Measurements from ENCODE around the gene MOXD1.

Gene MOXD1

DNA sequence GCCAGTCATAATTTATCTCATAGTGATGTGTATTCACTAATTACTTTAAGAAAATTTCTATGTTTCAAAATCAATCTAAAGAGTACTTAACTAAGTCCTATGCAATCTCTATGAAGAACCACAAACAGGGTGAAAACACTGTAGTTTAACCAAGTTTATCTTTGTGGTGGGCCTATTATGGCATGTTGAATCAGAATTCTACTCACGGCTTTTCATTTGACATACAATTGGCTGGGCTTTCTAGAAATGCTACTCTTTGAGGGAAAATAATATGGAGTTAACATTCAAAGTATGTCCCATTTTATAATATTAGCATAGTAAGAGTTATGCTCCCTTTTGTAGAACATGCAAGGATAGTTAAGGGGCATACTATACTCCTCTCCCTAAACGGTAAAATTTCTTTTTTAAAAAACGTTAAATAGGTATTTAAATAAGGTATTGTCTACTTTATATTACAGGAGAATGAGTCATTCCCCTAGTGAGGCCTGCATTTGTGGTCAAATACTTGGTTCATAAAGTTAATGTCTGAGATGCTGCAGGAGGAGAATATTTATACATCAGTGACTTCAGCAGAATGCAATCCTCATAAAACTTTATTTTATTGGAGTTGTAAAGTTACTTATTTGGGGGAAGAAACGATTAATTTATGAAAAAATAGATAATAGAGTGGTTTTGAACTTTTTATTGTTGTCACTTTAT is 1.8 kb downstream of the MOXD1 start:
- DNase-seq (ENCODE audit: low spot score) (no peak), FAIRE-seq (no peak)

DNA sequence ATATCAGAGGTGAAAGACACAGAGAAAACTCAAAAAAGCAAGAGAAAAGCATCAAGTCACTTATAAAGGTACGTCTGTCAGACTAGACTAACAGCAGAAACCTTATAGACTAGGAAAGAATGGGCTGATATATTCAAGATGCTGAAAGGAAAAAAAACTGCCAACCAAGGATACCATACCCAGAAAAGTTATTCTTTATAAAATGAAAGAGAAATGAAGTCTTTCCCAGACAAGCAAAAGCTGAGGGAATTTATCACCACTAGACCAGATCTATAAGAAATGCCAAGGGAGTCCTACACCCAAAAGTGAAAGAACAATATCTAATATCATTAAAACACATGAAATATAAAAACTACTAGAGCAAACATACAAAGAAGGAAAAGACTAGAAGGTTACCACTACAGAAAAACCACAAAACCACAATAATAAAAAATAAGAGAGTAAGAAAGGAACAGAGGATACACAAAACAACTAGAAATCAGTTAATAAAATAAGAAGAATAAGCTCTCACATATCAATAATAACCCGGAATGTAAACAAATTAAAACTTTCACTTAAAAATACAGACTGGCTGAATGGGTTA is 6.2 kb downstream of the MOXD1 start:
- DNase-seq (ENCODE audit: low spot score) (no peak), FAIRE-seq (no peak)

DNA sequence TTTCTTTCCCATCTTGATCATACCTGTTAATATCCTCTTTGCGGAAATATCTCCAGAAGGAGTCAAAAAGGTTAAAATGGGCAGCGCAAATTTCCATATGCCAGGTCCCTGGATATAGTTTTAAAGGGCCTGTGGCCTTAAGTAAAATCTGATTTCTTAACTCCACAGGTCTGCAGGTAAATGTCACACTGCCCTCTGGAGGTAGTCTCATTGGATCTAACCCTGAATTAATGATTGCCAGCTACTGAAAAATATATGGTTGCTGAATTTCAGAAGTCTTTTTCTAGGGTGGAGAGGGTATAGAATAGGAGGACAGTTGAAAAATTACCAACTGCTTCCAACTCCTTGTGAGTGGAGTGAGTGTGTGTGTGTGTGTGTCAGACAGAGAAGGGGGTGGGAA is 8.5 kb downstream of the MOXD1 start:
- DNase-seq (ENCODE audit: low spot score): no peak
- FAIRE-seq: no peak

DNA sequence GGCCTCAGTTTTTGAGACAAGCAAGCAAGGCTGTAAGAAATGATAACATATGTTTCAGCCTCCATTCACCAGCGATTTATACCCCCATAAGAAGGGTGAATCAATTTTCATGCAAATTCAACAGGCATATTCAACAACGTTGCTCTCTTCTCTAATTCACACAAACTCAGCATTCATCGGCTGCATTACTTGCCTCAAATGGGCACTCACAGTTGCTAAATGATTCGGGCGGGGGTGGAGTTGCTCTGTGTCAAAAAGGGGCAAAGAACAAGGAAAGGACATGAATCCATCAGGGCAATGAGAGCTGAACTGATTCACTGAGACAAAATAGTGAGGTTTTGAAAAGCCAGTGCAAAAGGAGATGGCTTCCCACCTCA is 9.0 kb downstream of the MOXD1 start:
- DNase-seq (ENCODE audit: low spot score): no peak
- no peak for FAIRE-seq

DNA sequence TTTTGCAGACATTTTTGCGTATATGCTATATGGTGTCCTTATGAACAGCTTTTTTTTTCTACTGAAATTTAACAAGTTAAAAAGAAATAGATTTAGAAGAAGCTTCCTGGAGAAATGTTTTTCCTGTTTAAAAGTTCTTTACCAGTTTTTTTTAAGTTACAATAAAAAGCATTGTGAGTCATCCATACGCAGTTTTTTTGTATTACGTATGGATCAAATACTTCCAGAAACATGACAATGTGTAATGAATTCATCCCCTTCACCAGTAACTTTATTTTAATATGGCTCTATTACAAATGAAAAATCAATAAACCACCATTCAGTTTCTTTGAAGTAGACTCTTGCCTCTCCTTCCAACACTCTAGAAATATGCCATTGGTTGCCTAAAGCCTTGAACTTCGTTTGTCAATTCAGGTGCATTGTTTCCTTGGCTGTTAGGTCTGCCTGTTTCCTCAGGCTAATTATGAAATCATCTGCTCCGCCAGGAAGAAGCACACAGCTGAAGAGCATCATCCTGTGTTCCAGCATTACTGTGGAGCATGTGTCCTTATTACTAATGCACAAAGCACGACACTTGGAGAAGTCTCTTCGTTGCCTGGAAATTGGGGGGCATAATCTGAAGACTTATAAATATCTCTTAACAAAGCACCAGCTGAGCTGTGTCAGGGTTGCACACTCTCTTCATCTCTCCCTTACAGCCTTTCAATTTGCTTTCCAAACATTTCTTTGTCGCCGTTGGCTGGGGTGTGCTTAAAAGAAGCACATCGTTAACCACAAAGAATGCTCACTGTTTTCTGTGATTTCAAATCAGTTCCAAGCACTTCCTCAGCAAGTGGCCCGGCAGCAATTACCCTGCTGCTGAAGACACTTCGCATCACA is 9.6 kb downstream of the MOXD1 start:
- DNase-seq (ENCODE audit: low spot score) (no peak), FAIRE-seq (peak; percentile 13)

DNA sequence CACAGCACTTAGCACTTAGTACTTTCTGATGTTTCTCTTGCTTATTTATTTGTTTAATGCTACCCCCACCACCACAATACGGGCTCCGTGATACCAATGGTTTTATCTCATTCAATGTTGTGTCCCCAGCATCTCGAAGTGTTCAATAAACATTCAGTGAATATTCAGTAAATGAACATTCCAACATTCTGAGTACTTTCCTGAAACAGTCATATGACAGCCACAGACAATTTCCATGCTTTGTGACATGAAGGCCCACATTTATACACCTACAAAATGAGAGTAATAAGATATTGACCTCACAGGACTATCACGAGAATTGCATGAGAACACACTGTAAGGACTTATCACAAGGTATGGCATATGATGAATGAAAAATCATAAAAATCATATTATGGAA is 10.8 kb downstream of the MOXD1 start:
- no peak for FAIRE-seq
- no peak for DNase-seq (ENCODE audit: low spot score)

DNA sequence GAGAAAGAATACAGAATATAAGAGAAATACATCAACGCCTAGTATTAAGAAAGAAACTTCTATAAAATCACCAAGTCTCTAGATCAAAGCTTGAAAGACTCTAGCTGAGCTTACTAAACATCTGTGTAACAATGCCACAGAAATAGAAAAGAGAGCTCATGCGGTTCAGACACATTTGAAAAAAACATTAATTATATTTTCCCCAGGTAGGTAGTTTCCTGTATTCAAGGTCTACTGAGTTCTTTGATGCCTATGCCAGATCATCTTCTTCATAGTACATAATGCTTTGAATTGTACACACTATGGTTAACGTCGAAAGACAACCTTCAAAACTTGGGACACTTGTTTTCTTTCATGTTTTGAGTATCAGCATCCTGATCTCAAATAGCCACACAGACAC is 11.3 kb downstream of the MOXD1 start:
- DNase-seq (ENCODE audit: low spot score) (no peak), FAIRE-seq (no peak)

DNA sequence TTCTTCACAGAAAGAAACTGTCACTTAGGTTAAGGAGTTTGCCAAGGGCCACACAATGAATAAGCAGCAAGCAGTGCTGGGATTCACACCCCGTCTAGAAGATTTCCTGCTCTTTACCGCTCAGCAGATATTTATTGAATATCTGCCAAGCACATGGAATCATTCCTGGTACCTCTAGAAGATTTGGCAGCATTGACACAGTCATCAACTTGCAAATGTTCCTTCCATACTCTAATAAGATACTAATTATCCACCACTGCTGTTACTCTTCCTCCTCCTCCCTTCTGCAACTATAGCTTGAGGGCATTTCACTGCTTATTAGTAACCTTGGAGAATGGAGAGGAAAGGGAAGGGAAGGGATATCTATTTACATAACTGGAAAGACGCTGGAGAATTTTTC is 13.0 kb downstream of the MOXD1 start:
- DNase-seq (ENCODE audit: low spot score): no peak
- FAIRE-seq: no peak

DNA sequence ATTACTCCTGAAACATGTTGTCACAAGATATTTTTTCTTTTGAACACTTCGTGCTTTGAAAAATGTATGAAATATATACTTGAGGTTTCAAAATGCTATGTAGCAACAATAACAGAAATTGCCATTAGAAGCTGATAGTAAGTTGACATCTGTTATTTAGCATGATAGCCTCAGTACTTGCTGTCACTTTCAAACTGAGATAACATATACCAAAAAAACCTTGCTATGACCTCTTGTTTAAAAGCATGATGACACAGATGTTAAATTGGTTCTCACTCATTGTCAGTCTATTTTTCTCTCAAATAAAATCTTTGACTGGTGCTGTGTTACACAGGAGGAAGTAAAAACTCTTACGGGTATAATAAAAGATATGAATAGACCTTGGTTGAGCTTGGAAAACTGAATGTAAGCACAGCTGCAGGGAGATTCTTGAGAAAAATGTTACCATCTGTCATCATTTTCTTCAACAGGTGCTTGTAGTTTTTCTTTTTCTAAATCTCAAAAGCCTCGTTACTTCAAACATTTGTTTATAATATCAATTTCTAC is 18.6 kb downstream of the MOXD1 start:
- DNase-seq (ENCODE audit: low spot score): no peak
- no peak for FAIRE-seq

DNA sequence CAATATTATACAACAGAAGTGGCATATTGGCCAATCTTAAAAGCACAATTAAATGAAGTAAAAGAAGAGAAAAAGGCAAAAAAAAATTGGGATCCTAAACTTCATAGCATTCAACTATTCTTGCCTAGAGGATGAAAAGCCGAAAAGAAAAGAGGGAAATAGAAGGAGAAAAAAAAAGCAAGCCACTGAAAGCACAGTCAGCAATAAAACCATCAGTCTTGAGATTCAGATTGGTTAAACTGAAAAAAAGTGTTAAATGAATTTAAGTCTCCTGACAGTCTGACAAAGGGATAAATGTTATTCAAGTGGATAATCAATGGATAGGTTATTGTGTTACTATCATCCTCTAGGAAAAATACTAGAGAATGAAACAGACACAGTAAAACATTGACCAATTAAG is 19.9 kb downstream of the MOXD1 start:
- DNase-seq (ENCODE audit: low spot score) (no peak), FAIRE-seq (no peak)

DNA sequence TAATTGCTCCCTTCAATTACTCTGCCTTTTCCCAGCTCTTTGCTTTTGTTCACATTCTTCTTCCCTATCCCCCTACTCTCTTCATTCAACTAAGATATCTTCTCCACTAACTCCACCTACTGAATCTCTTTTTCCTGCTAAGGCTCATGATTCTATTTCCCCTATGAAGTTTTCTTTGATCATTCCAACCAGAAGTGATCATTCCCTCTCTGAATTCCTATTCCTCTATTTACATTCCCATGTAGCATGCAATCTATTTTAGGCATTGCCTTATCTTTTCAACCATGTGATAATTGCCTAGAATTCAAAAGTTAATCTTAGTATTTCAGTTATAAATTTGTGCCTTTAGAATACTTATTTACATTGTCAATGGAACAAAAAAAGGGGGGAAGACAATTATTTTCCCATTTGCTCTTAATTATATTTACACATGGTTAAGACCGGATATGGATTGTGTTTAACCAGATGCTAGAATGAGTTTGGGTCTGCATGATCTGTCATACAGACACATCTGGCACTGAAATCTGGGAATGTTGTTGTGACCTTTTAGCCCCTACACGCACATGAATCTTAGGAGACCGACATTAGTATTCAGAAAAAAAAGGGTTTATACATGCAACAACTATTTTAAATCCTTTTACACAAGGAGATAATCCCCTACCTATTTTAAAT is 20.8 kb downstream of the MOXD1 start:
- DNase-seq (ENCODE audit: low spot score) (no peak), FAIRE-seq (no peak)

DNA sequence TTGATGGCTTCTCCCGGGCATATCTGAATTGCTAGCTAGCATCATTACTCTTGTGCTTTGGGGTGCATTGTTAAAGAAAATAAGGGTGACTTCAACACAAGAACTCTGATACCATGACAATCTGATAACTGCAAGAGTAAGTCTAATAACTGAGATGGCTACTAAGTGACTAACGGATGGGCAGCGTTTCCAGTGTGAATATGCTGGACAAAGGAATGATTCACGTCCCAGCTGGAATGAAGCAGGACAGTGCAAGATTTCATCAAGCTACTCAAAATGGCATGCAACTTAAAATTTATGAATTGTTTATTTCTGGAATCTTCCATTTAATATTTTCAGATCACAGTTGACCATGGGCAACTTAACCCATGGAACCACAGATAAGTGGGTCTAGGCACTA is 31.7 kb downstream of the MOXD1 start:
- no peak for FAIRE-seq
- DNase-seq (ENCODE audit: low spot score): no peak

DNA sequence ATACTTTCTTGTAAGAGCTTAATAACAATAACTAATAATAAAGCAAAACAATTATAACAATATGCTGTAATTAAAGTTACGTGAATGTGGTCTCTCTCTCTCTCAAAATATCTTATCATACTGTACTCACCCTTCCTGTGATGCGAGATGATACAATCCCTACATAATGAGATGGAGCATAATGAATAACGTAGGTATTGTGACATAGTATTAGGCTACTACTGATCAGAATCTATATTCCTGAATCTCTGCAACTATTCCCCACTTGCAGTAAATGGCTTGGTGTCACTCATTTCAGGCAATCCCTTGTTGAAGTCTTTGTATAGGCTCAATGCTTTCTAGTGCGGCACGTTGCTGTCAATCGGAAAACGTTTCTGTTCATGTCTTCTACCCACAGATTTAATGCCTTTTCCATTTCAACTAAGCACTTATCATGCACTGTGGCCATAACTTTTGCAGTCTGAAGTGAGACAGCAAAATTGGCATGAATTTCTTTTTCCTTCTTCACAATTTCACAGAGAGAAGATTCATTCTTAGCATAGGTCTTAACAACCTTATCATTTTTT is 32.3 kb downstream of the MOXD1 start:
- no peak for FAIRE-seq
- no peak for DNase-seq (ENCODE audit: low spot score)

DNA sequence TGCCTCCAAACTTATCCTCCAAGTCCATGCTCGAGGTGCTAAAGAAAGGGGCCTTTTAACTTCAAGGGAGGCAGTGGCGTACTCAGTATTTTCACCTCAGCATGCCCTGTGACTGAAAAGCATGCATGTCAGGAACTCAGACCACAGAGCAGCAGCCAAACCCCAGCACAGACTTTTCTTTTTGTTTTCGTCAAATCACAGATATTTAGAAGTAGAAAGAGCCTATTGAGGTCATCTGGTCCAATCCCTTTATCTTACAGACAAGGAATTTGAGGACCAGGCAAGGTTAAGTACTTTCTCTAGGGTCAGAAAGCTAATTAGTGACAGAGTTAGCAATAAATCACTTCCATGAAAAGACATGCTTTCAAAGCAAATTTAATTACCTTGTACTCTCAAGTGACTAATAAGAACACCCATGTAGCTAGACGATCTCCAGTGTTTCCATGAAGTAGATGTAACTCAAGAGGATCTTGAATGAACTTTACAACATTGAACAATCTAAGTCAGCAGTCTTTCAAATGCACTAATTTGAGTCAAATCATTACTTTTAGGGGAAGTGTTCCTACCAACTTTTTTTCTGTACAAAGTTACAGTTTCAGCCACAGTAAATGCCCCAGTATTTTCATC is 35.9 kb downstream of the MOXD1 start:
- FAIRE-seq: no peak

DNA sequence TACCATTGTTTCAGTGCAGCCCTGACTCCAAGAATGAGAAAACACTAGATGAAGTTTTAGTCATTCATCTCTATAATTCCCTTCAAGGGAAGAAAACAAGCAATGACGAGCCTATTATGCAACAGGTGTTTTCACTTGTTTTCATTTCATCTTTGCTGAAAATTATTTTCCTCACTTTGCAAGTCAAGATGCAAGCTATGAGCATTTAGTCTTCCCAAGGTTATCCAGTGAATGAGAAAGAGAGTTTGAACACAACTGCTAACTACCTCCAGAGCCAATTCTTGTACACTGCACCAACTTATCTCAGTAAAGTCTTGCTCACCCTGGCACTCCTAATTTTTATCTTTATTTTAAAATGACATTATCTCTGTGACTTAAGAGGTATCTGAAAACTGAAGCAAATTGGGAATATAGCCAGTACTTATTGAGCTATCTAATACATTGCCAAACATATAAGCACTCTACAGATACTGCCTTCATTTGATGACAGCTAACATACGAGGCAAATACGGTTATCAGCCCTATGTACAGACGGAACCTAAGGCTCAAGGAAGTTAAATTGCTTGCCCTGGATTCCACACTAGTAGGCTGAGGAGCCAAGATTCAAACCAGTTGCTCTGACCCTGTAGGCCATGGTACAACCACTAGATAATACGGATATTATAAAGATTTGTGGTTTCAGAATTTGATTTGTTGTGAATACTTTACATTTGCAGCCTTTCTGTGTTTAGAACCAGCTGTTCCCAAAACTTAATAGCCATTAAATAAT is 36.8 kb downstream of the MOXD1 start:
- DNase-seq (ENCODE audit: low spot score) (no peak), FAIRE-seq (no peak)

More for the DNA sequence above, 35.9 kb downstream of the MOXD1 start:
- no peak for DNase-seq (ENCODE audit: low spot score)

DNA sequence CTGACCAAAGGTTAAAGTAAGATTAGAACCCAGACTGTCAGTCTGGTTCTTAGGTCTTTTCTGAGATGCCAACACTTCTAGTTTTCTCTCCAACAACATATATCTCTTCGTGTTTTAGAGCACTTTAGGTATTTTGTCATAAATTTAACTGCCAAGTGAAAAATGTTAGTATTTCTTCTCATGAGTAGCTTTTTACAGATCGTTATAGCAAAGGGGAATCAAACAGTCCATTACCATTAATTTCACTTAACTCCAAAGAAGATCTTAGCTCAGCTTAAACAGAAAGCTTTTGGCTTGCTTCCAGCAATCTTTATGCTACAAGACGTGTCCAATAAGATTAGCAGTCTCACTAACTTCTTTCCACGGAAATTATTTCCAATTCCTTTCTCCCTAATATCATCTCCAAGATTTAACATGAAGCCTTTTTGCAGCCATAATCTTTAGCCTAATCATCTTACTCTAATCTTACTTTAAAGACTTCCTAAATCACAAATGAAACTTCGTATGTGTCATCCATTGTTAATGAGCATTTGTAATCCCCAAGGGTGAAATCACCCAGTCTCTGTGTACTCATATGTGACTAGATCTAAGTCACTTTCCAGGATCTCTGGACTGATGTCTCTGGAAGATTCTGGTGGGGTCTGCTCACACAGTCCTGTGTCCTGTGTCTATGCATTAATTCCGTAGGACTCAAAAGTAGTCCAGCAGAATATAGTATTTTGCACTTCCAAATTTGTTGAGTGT is 38.7 kb downstream of the MOXD1 start:
- DNase-seq (ENCODE audit: low spot score) (no peak), FAIRE-seq (no peak)

DNA sequence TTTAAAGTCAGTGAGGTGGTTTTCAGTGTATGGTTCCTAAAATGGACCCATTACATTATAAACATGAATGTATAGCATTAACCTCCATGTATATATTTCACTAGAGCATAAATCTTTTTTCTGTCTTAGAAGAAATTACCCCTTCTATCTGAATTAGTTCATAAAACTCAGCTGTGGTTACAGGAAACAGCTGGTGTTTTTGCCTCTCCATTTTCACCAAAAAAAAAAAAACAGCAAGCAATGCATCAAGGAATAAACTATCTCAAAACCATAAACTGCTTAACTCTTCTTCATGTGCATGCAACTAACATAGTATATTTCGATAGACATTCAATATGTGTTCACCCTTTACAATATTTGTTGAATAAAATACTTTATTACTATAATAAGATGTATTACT is 40.2 kb downstream of the MOXD1 start:
- FAIRE-seq (no peak), DNase-seq (ENCODE audit: low spot score) (no peak)

DNA sequence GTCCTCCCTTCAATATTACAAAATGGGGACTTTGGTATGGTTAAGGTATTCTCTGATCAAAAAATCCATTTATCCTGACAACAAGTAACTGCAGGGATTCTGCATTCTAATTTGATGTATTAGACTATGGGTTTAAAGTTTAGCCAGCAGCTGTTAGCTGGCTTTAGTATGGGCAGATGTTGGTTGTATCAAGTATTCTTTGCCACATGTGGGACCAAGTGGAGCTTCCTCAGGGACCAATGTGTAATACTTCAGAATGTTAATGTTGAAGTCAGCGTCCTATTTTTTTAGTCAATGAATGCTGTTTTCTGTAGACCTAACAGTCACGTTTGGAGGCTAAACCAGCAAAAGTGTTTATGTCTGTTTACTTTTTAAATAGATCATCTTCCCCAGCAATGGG is 41.4 kb downstream of the MOXD1 start:
- no peak for FAIRE-seq
- DNase-seq (ENCODE audit: low spot score): no peak

DNA sequence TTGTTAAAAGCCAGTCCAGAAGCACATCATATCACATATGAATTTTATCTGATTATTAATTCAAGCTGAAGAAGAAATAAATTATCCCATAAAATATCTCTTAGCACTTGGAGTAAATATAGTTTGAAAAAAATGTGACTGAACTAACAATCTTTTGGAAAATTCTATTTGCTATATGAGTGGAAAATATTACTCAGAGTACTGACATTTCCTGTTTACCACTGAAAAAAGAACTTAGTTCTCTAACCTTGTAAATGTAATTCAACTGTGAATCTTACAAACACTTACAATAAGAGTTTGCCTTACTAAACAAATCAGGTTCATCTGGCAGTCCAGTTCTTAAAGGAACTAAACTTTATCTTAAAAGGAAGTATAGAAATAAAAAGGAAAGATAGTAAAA is 44.2 kb downstream of the MOXD1 start:
- FAIRE-seq: no peak
- no peak for DNase-seq (ENCODE audit: low spot score)
